ENCODE results near the gene CREBRF.
"Not testable (repeated sequence)": the region's sequence is repeated elsewhere in the genome, so short reads cannot be mapped to it uniquely, and the experiment has no call there.

CREBRF gene

GRCh38 chr5:173039964-173040363 lies 16.2 kb upstream of the CREBRF start:
- no peak for DNase-seq

GRCh38 chr5:173041881-173042762 lies 14.0 kb upstream of the CREBRF start:
- DNase-seq, result no peak

GRCh38 chr5:173042763-173043107 lies 13.4 kb upstream of the CREBRF start:
- no peak for DNase-seq

GRCh38 chr5:173045474-173045873 lies 10.7 kb upstream of the CREBRF start:
- no peak for DNase-seq

- not testable (repeated sequence) for DNase-seq
These were observed 8.9 kb upstream of the CREBRF start for GRCh38 chr5:173047096-173047837.

DNA sequence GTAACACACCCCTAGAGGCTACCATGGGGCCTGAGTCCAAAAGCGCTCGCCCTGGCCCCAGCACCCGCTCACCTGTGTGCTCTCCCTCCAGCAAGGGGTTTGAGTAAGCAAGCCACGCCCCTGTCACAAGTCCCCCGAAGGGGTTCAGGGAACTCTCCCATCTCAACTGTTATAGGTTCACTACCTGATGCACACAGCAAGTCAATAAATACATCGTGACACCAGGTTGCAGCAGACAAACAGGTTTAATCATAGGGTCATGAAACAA lies 8.4 kb upstream of the CREBRF start:
- no peak for DNase-seq

DNA sequence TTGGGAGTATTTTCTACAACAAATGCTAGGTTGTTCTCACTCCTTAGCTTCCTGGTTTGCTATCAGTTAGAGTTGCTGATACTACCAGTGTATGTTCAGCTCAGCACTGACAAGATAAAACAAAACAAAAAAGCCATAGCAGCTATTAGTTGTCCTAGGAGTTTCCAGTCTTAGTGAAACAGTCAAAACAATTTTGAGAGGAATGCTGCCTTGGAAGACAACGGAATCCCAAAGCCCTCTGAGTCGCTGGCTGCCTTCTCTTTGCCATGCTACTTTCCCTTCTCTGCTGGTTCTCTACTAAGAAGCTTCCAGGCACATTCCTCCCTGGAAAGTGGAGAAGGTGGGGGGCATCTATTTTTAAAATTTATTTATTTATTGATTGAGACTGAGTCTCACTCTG lies 5.4 kb upstream of the CREBRF start:
- no peak for DNase-seq

GRCh38 chr5:173051746-173052145 lies 4.4 kb upstream of the CREBRF start:
- no peak for DNase-seq

GRCh38 chr5:173053041-173053440 lies 3.1 kb upstream of the CREBRF start:
- no peak for DNase-seq

GRCh38 chr5:173055042-173055721 lies 970 bp upstream of the CREBRF start:
- DNase-seq, result no peak

- no peak for DNase-seq
These were observed 500 bp upstream of the CREBRF start for GRCh38 chr5:173055722-173055982.

DNA sequence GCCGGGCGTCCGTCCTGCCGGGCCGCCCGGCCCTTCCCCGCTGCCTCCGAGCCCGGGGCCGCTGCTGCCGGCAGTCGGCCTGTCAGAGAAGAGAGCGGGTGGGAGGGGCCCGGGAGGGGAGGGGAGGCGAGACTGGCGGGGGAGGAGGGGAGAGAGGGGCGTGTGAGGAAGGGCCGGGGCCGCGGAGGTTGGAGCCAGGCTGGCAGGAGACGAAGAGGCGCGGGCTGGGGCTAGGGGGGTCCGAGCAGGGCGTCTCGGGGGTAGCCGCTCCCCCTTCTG lies 570 bp downstream of the CREBRF start:
- DNase-seq, result peak; percentile 58

- DNase-seq, result peak; percentile 92
These were observed 1.1 kb downstream of the CREBRF start for GRCh38 chr5:173057062-173057924.

DNA sequence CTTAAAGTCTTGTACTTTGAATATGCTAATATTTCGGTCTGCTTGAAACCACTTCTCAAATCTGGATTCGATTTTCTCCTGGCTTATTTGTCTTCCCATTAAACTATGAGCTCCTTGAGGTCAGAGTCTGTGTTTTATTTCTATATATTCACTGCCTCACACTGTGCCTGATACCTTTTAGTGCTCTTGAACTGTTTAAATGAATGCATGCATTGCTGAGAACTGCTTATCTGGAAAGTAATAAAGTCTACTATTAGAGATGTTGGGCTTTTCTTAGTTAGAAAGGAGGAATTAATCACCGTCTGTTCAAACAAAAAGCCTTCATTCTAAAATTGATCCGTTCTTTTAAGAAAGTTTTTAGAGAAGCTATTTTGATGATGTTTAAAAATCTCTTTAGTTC lies 6.0 kb downstream of the CREBRF start:
- DNase-seq, result no peak

DNA sequence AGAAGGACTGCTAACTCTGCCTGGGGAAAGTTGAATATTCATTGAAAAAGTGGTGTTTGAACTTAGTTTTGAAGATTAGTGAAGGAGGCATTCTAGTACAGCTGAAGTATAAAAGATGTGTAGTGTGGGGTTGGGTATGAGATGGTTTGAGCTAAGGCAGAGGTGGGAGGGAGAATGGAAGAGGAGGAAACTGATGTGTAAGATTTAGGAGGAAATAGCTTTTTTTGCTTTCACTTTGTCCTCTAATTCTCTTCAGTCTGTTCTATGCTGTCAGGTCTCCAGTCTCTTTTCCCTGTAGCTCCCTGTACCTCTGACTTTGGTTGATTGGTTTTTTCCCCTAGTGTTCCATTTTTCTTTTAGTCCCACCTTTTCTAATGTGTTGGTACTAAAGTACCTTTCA lies 9.0 kb downstream of the CREBRF start:
- no peak for DNase-seq

DNA sequence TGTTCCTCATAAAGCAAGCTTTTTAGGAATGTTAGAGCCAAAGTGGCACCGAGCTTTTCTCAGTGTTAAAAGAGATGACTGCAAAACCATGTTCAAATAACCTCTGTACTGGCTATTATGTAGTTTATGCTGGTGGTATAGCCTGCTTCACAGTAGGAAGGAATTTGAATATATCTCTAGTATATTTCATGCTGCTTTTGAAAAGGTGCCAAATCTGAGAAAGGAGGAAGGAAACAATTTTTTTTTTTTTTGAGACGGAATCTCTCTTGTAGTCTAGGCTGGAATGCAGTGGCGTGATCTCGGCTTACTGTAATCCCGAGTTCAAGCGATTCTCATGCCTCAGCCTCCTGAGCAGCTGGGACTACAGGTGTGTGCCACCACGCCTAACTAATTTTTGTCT lies 13.5 kb downstream of the CREBRF start:
- DNase-seq, result no peak

- no peak for DNase-seq
These were observed 19.1 kb downstream of the CREBRF start for GRCh38 chr5:173075137-173075843.

GRCh38 chr5:173075970-173076369 lies 19.8 kb downstream of the CREBRF start:
- no peak for DNase-seq

DNA sequence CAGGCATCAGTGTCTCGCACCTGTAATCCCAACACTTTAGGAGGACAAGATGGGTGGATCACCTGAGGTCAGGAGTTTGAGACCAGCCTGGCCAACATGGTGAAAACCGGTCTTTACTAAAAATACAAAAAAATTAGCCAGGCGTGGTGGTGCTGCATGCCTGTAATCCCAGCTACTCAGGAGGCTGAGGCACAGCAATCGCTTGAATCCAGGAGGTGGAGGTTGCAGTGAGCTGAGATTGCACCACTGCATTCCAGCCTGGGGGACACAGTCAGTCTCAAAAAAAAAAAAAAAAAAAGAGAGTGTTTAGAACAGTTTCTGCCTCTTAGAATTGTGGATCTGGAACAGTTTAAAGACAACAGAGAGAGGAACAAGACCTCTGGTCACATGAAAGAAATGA lies 20.3 kb downstream of the CREBRF start:
- DNase-seq, result not testable (repeated sequence)

DNA sequence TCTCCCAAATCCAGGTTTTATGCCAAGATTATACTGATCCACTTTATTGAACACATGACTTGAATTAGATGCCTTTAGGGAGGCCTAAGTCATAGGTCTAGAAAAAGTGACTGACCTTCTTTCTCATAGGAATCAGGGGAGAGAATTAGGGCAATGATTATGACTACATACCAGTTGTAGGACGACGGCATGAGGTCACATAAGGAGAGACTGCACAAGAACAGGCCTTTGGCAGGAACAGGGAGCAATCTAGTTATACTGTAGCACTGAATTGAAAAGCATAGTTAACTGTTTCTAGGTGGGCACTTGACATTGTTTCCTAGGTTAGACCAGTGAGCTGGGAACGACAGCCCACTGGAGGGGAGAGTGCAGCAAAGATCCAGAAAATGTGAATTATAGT lies 22.7 kb downstream of the CREBRF start:
- DNase-seq, result no peak

DNA sequence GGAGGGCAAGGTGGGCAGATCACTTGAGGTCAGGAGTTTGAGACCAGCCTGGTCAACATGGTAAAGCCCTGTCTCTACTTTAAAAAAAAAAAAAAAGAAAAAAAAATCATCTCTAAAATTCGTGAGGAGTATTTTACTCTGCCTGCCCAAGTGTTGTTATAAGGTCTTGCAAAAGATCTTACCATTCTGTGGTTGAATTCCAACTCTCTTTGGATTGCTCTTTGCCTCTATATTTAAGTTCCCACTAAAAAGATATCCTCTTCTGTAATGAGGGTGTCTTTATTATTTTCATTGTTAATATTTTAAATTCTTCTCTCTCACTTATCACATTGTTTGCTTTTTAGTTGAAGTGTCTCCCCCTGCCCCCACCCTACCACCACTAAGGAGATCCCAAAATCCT lies 33.4 kb downstream of the CREBRF start:
- no peak for DNase-seq

- DNase-seq, result no peak
These were observed 34.5 kb downstream of the CREBRF start for GRCh38 chr5:173090639-173091038.

GRCh38 chr5:173091981-173092380 lies 35.8 kb downstream of the CREBRF start:
- no peak for DNase-seq

Measured in NCI-H1092 (cell line).